Medulla oblongata (tissue), 1 donor: ENCODE measurements around the gene FBLN2.

ENCODE experiments used
- DNase-seq: peaks from one replicate; pipeline ENCODE4 v3.0.0-alpha.2; 2015; ENCODE audit errors: extremely low spot score

Gene FBLN2

DNA sequence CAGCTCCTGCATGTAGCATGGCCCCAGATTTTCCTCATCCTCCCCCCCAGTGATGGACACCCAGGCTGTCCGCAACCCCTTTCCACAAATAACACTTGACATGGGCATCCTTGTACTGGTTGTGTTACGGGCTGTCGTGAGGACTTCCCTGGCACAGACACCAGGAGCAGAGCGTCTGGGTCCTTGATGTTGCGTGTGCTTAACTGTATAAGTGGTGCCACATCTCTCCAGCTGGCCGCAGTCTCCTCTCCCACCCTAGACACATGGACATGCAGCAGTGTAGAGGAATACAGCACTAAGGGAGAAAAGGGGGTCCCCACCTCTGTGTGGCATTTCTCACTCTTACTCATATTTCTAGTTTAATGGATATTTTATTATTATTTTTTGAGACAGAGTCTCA is 56.6 kb downstream of the FBLN2 start:
- no peak for DNase-seq

DNA sequence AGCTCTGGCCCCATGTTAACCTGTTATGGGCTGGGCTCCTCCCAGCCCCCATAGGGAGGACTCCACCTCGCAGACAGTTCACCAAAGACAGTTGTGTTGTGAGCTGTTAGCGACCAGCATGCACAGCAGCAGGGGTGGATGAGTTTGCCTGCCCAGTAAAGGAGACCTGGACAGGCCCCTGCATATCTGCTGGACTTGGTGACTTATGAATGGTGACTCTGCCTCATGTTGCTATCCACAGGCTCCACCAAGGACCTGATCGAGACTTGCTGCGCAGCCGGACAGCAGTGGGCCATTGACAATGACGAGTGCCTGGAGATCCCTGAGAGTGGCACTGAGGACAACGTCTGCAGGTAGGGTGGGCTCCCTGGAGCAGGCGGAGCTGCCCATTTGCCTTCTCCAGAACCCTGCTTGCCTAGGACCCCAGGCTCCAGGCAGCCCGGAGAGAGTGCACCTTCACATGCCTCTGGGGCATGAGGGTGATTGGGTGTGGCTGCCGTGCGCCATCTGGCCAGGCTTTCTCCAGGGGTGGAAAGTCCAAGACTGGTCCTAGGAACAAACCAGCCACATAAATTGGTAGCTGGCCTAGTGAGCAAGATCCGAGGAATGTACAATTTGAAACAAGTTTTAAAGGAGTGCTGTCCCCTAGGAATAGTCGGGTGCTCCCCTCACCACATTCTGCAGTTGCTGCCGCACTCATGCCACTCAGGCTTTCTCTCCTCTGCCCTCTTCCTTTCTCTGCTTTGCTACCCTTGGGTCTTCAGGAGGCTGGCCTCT is 59.1 kb downstream of the FBLN2 start:
- no peak for DNase-seq

DNA sequence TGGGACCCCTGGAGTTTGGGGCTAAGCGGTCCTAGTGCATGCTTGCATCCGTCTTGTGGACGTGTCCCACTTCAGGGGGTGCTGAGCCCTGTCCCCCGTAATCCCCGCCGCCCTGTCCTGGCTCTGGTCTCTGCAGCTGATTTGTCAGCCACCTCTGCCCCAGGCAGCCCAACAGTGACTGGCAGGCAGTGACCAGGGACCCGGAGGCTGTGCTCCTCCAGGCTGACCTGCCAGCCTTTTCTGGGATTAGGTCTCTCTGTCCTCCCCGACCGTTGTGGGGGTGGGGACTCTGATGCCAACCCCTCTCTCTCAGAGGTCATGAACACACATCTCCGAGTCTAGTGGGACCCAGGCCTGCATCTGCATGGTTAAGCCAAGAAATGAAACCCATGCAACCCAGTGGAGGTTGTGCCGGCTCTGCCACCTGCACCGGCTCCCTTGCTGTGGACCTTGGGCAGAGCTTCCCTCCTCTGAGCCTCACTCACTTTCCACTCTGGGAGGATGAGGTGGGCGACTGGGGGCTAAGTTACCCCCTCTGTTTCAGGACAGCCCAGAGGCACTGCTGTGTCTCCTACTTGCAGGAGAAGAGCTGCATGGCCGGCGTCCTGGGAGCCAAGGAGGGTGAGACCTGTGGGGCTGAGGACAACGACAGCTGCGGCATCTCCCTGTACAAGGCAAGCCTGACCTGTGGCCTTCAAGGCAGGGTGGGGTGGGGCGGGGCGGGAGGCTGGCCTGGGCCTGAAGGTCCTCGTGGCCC is 60.2 kb downstream of the FBLN2 start:
- no peak for DNase-seq

DNA sequence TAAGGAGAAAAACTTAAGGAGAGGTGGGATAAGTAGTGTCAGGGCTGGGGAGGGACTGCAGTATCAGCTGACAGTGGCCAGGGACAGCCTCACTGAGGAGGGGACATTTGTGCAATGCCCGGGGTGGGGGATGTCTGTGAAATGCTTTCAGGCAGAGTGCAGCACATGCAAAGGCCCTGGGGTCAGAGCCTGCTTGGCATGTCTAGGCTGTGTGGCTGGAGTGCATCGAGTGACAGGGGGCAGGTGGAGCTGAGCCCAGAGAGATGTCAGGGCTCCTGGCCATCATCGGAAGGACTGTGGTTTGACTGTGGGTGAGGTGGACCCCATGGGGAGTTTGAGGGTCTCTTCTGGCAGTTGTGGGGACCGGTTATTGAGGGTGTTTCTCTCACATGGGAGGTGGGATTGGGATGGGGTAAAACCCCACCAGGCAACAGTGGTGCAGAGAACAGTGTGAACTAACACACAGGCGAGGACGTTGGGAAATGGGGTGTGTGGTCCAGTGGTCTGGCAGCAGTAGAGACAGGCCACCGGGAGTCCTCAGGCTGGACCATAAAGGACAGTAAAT is 61.2 kb downstream of the FBLN2 start:
- no peak for DNase-seq

DNA sequence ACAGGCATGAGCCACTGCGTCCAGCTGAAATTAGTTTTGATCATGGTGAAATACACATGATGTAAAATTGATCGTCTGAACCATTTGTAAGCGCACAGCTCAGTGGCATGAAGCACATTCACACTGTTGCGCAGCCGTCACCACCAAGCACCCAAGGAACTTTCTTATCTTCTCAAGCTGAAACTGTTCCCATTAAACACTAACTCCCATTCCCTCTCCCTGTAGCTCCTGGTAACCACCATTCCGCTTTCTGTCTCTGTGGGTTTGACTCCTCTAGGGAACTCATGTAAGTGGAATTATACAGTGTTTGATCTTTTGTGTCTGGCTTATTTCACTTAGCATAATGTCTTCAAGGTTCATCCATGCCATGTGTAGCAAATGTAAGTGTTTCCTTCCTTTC is 62.3 kb downstream of the FBLN2 start:
- DNase-seq, result no peak

DNA sequence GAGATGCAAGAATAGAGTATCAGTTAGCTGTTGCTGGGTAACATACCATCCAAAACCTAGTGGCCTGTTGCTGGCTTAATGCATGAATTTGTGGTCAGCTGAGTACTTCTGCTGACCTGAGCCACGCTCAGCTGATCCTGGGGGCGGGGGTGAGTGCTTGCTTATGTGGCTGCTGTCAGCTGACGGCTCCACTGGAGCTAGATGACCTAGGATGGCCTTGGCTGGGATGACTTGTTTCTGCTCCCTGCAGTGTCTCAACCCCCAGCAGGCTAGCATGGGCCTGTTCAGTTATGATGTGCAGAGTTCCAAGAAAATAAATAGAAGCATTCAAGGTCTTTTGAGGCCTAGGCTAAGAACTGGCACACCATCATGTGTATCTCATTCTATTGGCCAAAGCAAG is 63.9 kb downstream of the FBLN2 start:
- DNase-seq, result no peak

DNA sequence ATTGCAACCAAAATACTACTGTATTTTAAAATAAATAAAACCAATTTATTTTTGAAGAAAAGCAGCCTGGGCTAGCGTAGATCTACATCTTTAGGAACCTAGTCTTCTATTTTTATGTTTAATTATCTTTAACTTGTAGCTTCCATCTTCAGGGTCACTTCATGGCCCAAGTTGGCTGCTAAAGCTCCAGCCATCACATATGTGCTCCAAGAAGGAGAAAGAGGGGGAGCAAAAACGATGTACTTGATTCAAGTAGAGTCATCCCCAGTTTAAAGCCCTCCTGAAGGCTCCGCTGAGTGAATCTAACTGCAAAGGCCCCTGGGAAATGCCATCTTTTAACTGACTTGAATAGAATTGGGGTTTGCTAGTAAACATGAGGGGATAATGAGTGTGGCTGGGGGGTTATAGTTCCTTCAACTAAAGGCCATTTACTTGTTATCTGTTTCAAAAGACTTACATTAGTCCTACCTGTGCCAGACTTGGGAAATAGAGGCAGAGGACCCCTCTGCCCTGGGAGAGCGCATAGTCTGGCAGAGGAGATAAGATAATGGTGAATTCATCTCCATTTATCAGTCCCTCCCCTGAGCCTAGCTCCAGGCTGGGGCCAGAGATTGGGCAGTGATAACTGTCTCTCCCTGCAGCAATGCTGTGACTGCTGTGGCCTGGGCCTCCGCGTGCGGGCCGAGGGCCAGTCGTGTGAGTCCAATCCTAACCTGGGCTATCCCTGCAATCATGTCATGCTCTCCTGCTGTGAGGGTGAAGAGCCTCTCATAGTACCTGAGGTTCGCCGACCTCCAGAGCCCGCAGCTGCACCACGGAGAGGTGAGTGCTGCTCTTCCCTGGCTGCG is 64.6 kb downstream of the FBLN2 start:
- DNase-seq, result no peak

DNA sequence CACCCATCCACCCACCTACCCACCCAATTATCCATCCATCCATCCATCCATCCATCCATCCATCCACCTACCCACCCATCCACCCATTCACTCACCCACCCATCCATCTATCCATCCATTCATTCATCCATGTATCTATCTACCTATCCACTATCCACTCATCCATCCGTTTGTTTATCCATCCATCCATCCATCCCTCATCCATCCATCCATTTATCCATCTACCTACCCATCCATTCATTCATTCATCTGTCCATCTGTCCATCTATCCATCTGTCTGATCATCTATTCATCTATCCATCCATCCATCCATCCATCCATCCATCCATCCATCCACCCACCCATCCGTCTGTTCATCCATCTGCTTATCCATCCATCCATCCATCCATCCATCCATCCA is 65.7 kb downstream of the FBLN2 start:
- no peak for DNase-seq

DNA sequence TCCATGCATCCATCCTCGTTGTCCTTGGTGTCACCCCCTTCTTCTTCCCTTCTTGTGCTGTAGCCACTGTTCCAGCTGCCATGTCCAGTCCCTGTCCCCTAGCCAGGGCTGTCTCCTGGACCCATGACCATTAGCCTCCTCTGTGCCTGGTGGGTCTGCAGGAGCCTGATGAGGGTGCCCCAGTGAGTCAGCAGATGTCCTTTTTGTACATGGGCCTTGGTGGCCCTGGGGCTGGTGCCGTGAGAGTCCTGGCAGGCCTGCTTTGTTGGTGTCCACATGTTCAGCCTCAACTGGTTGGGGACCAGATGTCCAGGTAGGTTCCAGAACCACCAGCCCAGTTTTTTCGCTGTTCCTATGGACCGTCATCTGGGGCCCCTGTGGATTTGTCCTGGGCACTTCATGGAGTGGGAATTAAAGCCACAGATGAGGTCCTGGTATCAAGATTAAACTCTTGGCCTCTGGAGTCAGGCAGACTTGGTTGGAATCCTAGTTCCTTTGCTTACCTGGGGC is 66.1 kb downstream of the FBLN2 start:
- DNase-seq, result no peak

DNA sequence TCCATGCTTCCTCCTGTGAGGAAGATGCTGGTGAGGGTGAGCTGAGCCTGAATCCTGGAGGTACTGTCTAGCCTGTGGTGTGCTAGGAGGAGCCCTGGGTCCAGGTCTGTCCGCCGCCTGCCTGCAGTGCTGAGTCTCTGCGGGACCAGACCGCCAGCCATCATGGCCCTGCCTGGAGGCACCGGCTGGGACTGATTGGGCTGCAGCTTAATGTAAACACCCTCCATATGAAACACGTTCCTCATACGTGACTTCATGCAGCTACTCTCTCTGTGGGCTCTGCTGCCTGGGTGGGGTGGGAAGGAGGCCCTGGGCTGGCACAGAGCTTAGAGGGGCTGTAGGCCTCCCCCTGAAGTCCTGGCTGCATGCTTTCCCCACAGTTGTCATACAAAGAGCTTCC is 67.4 kb downstream of the FBLN2 start:
- DNase-seq, result no peak

DNA sequence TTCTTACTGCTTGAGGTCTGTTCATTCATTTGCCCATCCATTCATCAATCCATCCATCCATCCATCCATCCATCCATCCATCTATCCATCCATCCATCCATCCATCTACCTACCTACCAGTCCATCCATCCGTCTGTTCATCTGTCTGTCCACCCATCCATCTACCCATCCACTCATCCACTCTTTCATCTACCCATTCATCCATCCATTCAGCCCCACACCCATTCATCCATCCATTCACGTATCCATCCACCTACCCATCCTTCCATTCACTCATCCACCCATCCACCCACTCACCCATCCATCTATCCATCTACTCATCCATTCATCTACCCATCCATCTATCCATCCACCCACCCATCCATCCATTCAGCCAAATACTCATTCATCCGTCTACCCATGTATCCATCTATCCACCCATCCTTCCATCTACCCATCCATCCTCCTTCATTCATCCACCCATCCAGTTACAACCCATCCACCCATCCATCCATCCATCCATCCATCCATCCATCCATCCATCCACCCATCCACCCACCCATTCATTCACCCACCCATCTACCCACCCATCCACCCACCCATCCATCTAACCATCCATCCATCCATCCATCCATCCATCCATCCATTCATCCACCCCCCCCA is 68.3 kb downstream of the FBLN2 start:
- no peak for DNase-seq

DNA sequence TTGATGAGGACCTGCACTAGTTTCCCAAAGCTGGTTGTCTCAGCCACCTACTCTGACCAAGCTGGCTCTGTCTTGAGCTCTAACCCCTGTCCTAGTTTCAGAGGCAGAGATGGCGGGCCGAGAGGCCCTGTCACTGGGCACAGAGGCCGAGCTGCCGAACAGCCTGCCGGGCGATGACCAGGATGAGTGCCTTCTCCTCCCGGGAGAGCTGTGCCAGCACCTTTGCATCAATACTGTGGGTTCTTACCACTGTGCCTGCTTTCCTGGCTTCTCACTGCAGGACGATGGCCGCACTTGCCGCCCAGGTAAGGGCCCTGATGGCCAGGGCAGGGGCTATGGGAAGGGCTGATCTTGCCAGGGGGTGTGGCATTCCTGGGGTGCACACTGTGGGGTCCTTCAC is 69.1 kb downstream of the FBLN2 start:
- DNase-seq, result no peak

DNA sequence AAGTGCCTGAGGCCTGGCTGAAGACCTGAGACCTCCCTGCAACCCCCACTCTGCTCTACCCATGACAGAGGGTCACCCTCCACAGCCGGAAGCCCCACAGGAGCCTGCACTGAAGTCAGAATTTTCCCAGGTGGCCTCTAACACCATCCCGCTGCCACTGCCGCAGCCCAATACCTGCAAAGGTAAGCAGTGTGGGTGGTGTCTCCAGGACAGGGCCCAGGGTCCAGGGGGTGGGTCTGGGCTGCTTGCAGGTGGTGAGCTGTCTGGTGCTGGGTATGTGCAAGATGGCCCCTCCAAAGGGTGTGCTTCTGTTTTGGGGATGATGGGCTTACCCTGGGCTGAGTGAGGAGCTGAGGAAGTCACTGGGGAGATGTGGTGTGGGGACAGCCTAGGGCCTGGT is 69.9 kb downstream of the FBLN2 start:
- DNase-seq, result no peak

DNA sequence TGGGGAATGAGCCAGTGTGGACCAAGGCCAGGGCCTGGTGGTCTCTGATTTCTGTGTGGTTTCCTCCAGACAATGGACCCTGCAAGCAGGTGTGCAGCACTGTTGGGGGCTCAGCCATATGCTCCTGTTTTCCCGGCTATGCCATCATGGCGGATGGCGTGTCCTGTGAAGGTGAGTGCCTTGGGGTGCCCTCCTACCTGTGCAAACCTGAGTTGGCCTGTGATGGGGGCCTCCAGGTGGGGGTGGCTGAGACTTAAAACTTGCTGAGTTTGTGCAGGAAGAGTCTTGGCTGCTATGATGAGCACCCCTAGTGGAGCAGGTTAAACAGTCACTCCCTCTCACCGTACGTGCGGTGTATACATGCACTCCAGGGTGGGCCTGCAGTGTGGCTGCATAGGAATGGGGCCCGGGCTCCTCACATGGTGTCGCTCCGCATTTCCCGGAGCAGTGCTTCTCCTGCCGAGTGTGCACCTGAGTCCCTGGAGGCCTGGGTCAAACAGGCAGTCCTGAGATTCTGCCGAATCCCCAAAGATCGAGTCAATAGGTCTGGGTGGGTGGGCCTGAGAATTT is 70.8 kb downstream of the FBLN2 start:
- DNase-seq, result no peak

DNA sequence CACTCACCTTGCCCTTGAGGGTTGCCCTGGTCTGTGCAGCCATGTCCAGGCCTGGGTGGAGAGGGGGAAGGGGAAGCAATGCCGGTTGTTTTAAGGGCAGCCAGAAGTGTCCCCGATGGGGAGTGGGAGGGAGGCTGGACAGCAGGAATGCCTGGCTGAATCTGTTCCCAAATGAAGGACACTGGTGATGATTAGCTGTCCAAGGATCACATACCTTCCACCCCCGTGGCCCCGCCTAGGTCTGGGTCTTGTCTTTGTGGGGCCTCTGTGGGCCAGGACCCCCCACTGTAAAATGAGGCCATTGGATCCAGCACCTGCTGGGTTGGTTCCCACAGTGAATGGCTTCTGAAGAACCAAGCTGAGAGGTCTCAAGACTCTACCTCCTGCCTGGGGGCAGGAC is 71.4 kb downstream of the FBLN2 start:
- DNase-seq, result no peak

DNA sequence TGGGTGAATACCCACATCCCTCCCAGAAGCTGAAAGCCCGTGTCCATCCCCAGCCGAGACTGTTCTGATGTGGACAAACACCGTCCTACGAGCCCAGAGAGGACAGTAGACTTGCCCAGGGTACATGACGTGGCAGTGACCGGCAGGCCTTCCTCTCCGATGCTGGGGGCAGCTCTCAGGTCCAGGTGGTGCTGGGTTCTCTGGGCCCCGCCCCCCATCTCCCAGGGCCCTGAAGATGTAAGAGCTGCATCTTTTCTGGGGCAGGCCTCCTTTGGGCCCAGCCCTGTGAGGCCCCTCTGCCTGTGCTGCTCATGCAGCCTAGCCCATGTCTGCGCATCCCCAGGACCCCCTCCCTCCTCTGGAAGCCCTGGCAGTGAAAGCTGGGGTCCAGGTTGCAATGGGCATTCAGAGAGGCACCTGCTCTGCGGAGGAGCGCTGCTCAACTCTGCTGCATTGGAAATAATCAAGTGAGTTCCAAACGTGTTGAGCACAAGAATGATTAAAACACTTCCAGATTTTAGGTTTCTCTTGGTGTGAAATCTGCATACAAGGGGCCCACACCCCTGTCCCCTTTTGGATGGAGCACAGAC is 71.9 kb downstream of the FBLN2 start:
- DNase-seq, result no peak

DNA sequence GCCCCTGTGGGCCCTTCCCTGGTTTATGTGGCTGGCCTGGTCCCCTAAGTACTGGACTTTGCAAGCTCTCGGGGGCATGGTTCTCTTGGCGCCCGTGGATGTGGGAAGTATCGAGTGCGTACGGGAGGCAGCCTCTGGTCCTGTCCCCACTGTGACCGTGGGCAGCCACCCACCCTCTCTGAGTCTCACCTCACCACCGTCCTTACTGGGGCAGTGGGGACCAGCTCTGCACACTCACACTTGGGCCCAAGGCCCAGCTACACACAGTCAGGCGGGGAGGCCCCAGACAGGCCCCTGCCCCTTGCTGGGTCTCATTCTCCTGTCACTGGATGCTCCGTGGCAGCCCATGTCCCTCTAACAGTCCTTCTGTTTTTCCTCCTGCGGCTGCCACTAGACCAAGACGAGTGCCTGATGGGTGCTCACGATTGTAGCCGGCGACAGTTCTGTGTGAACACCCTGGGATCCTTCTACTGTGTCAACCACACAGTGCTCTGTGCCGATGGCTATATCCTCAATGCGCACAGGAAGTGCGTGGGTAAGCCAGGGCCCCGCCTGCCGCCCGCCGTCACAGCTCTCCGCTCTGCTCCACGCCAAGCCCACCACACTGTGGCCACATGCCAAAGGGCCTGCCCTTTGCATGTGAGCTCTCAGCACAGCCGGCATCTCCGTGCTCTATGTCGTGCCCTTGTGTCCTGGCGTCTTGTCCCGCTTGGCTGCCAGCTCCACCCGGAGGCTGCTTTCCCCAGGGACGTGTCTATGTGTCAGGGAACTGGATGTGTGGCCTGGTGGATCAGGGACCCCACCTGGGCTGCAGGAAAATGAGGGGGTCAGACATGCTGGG is 72.7 kb downstream of the FBLN2 start:
- DNase-seq, result no peak

DNA sequence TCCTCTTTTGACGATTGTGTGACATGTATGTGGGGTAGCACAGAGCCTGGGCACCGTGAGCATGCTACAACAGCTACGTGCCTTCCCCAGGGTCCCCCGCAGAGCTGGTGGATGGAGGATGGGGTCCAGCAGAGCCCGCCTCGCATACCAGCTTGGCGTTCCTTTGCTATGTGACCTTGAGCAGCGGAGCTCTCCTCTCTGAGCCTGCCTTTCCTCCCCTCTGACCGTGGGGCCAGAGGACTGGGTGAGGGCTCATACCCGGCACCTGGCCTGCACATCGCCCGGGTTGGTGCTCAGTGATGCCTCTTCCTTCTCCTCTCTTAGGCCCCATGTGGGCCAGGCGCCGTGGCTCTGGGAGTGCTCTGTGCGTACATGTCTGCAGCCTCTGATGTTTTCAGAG is 73.4 kb downstream of the FBLN2 start:
- DNase-seq, result no peak

DNA sequence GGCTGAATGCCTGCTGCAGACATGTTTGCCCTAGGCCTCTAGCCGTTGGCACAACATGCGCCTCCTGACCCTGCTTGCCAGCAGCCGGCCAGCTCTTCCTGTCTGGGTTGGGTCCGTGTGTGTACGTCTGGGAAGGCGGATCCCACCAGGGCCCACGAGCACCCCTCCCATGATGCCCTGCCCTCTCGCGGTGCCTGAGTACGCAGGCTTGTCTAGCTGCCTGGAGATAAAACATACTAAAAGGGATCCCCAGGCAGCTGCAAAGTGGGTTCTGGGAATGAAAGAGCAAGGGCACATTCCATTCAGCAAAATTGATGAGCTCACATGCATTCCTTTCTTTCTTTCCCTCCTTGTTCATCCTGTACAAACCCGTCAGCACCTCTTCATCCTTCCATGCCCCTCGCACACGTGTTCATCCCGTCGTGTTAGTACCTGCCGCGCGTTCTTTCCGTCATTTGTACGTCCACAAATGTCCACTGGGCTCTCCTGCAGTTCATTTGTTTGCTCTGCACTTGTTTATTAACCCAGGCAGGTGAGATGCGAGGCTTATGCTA is 74.3 kb downstream of the FBLN2 start:
- DNase-seq, result no peak

DNA sequence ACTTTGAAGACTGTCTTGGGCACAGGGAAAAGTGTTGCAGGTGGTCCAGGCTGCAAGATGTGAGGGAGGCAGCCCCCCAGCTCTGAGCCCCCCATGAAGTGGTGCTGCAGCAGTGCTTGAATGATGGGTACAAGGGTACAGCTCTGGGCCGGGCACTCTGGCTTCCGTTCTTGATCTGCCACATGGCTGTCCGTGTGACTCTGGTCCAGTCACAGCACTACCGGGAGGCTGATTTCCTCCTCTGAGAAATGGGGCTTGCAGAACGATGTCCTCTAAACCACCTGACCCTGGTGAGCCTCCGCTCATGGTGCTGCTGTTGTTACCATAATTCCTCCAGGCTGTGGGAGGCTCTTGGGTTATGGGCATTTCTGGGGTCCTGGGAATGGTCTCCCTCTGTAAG is 75.1 kb downstream of the FBLN2 start:
- DNase-seq, result no peak
